Gastroesophageal sphincter (tissue), 3 donors: ENCODE results near the gene MED26.

Experiments used
- CTCF ChIP-seq, 4 experiments: fragments of 200-600 bp in 2 of 4; fragments of 450-650 bp in 2 of 4; sonication (generic) in 1 of 4; IDR thresholded peaks; one replicate each; pipeline ENCODE4 v1.5.1; 2017 to 2019; ENCODE audit warnings: antibody characterized with exemption in 4 of 4, mild to moderate bottlenecking in 2 of 4, moderate library complexity in 2 of 4
- POLR2AphosphoS5 ChIP-seq: sonication (generic); formaldehyde crosslinking; IDR thresholded peaks from one replicate; pipeline ENCODE4 v1.6.1; 2017; ENCODE audit warnings: antibody characterized with exemption

- TF ChIP-seq CTCF (IDR thresholded peaks at IDR 0.05) (no peak), POLR2AphosphoS5 (no peak)
Observed at GRCh38 chr19:16611121-16611520, 16.9 kb downstream of the MED26 start.
